SIG-M5 treated with dmso at 0.1 percent for 504 hours (cell line): ENCODE measurements around the gene MEGF11.

ENCODE experiments used
- DNase-seq: peaks from one replicate; lab custom pipeline; 2025; ENCODE audit not compliant: unreplicated experiment; lab: John Stamatoyannopoulos, UW

The MEGF11 gene

DNA sequence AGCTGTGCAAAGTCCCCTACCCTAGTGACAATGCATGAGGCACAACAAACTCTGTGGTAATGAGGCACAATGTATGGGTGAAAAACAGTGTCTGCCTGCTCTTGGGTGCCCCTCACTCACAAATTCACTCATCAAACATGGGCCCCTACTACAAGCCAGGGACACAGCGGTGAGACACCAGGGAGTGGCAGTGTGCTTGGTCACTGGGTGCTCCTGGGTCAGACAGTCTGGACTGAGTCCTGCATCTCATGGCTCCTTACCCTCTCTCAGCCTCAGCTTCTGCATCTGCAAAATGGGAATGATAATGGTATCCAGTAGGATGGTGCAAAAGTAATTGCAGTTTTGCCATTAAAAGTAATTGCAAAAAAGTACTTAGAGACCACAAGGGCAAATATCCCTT is 184.7 kb downstream of the MEGF11 start:
- DNase-seq = no peak

DNA sequence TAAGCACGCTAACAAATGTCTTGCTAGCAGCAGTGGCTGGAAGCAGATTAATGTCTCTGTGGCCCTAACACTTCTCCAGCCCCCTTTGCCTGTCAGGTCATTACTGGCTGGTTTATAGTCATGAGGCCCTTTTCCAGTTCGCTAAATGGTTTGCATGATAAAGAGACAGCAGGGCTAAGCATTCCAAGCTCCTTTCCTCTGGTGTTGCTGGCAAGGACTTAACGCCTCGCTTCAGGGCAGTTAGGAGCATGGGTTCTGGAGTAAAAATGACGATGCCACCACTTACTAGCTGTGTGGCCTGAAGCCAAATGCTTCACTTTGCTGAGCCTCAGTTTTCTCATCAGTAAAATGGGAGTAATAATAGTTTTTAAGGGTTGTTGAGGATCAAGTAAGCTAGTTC is 185.9 kb downstream of the MEGF11 start:
- no peak for DNase-seq

DNA sequence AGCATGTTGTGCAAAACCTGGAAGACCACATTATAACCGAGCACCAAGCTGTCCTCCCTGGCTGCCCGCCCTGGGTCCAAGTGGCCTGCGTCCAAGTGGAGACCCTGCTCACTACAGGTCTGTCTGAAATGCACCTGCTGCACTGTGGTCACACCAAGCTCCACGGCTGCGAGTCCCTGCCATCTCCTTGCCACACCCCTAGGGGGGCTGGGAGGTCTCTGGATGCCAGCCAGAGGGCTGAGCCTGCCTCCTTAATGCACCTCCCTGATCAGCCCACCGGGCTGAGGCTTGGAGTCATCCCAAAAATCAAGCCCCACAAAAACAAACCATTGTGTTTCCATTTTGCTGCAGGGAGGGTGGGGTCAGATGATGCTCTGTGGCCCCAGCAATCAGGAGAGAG is 187.1 kb downstream of the MEGF11 start:
- DNase-seq = no peak

DNA sequence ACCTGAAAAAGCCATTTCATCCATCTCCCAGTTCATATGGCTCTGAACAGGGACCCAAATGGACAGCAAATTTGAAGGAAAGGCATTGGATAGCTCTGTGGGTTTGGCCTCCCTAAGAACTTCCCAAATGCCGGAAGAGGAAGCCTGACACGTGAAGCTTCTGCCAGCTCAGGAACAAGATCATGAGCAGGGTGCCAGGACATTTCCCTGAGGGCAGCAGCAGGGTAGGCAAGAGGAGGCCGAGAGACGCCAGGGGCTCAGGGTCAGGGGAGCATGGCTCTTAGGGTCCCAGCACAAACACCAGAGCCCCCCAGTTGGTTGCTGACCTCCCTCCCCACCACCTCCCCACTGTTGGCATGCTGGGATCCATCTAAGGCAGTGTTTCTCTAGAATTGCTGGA is 187.5 kb downstream of the MEGF11 start:
- no peak for DNase-seq

DNA sequence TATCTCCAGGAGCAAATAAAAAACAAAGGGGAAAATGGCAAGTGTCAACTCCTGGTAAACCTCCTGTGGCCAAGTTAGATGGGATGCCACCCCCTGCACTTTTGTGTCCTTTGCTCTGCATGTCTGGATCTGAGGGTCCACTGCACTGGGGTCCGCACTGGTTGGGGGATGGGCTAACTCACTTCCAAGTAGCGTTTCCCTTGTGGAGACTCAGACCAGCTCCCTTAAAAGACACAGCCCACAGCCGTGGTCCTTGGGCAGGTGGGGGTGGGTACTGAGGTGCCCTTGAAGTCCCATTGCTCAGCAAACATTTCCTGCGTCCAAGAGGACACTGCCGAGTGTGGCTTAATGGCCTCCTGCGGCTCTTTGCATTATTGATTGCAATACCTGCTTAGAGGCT is 188.2 kb downstream of the MEGF11 start:
- DNase-seq = no peak

DNA sequence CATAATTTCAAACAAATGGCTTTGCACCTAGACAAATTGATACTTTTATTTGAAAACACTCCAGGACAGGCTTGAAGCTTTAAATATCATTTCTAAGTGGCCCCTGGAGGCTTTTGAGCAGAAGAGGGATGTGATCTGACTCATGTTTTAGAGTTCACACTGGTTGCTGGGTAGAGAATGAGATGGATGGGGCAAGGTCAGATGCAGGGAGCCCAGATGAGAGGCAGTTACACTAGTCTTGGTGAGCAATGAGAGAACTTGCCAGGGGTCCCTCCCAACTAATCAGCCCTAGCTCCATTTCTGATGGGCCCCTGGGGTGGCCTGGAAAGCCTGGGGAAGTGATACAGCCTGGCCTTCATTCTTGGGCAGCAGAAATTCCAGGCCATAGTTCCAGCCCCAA is 190.4 kb downstream of the MEGF11 start:
- no peak for DNase-seq

DNA sequence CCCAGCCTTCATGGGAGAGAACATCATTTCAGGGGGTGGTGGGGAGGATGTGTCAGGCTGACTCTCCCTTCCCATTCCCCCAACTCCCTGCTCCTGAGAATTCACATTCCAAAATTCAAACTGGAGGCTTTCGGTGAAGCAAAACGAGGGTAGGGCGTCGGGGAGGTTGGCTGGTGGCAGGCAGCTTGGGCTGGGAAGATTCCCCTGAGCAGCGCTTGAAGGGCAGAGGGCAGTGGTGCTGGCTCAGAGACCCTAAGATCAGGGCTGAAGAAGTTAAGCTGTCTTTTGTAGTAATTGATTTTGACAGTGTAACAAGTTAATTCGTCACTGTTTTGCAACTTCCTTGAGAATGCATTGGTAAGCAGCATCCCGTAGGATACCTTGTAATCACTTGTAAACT is 196.5 kb downstream of the MEGF11 start:
- DNase-seq = no peak

DNA sequence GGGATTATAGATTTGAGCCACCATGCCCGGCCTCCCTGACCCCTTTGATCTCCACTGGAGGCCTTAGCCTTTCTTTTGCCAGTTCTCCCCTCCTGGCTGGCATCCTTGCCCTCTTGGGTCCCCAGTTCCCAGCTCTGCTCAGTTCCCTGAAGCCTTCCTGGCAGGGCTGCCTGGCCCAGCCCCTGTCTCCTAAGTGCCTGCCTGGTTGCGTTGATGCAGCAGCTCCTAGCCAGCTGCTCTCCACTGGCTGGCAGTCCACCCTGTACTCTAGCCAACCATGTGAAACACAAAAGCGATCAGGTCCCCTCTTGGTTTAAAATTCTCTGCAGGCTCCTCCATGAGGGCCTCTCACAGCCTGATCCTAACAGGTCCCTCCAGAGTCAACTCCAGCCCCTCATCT is 199.6 kb downstream of the MEGF11 start:
- no peak for DNase-seq

DNA sequence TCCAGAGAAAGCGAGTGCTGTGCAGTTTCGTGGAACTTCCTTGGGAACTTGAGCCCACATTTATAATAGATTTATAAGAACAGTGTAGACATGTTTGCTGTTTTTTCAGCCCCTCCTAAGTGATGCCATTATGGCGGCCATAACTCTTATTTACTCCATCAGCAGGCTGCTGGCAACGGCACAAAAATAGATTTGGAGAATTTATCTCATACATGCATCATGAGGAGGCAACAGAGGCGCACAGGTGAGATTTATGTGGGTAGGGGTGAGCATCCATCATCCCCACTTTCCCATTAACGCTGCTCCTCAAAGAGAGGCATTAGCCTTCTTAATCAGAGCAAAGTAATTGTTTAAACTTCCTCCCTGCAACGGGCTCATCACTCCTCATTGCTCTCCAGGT is 201.7 kb downstream of the MEGF11 start:
- no peak for DNase-seq

DNA sequence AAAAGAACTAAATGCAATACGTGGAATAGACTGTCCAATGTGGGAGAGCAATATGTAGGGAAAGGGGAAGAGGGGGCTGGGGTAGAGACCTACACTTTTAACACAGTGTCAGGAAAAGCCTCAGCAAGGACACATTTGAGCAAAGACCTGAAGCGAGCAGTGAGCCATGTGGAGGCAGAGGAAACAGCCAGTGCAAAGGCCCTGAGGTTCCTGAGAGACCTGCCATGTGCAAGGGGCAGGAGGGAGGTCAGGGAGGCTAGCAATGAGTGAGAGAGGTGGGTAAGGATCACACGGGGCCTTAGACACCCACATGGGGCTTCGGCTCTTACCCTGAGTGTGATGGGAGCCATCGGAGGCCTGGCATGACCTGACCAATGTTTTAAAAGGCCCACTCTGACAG is 203.3 kb downstream of the MEGF11 start:
- no peak for DNase-seq

DNA sequence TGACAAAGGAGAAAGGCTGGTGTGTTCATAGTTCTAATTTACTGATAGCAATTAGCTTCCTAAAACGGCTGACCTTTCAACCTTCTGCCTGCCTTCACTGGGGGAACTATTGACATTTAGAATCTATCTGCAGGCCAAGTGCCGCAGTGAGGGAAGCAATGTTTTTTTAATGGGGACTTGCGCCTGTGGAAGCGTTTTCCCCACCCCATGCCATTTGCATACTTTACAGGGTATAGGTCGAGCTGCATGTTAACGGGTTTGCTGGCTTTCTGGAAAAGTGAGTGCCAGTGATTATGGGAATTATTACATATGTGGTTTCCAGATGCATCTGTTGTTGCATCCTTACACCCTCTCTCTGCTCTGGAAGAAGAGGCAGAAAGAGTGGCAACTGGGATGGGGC is 204.2 kb downstream of the MEGF11 start:
- no peak for DNase-seq

DNA sequence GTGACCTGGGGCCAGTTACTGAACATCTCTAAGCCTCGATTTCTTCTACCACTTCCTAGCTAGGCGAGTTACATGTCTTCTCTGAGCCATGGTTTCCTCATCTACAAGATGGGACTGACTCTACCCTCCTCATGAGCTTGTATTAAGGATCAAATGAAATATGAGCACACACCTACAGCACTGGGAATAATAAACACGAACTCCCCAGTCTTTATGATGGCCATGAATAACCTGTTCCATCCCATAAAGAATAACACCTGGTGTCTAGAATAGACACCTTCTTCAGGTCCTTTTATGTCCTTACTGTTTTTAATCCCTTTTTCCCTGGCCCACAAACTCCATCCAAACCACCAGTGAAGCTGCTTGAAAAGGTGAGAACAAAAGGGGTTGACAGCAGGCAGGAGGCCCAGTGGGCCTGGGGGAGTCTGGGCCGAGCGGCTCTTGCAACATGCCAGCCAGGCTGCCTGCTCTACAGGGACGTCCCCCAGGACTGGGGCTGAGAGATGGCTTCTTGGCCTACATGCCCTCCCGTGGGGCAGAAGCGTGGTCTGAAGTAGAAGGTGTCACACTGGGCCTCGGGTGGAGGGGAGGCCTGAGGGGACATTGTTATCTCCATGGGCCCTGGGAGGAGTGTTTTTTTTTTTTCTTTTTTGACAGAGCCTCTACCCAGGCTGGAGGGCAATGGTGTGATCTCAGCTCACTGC is 206.1 kb downstream of the MEGF11 start:
- DNase-seq = no peak

DNA sequence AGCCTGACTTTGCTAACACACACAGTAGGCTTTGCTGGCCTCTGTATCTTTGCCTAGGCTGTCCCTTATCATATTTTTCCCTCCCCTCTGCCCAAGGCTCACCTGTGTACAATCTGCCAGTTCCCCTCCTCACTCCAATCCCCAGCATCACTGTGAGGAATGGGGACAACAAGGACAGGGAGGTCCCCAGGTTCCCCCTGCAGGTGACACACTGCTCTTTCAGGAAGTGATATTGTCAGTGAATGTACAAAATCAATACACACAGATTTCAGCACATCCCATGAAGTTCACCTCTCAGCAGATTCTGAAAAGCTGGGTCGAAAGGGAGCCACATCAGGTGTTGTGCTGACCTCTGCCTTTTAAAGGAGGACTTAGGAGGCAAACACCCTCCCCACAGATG is 206.8 kb downstream of the MEGF11 start:
- no peak for DNase-seq

DNA sequence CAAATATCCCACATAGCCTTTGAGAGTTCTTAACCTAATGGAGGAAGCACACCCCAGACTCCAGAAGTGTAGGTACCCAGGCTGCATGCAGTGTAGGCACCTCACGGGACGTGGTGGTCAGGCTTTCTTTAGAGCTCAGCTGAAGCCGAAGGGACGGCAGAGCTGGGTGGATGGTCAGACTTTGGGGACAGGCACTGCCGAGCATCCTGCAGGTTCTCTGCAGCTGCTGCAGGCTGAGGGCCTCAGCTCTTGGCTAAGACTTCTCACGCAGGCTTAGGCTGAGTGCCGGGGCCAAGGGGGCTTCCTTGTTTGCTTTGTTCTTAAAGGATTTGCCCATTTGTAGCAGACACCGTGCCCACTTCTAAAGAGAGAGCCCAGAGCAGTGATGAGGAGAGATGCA is 207.2 kb downstream of the MEGF11 start:
- no peak for DNase-seq

DNA sequence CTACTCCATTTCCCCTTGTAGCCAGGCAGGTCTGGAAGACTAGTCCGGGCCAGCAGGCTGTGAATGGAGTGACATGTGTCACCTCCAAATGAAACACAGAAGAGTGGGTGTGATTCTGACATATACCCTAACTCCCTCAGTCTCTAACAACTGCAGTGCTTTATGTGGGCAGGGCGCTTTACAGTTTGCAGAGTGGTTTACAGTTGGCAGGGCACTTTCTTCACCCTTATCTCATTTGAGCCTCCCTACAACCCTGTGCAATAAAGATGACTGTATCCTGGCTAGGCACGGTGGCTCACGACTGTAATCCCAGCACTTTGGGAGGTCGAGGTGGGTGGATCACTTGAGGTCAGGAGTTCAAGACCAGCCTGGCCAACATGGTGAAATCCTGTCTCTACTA is 208.0 kb downstream of the MEGF11 start:
- no peak for DNase-seq

DNA sequence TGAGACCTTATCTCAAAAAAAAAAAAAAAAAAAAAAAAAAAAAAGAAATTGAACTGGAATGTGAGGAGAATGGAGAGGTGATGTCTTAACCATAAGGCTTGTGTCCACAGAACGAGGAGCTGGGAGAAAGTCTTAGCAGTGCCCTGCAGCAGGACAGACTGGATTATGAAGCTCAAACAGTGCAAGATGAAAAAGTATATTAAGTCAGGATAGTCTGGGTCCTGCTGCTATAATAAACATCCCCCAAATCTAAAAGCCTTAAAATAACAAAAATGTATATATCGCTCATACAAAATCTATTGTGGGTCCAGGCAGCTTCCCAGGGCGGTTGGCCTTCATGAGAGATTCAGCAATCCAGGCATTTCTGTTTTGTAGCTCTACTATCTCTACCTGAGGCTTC is 208.7 kb downstream of the MEGF11 start:
- DNase-seq = no peak

DNA sequence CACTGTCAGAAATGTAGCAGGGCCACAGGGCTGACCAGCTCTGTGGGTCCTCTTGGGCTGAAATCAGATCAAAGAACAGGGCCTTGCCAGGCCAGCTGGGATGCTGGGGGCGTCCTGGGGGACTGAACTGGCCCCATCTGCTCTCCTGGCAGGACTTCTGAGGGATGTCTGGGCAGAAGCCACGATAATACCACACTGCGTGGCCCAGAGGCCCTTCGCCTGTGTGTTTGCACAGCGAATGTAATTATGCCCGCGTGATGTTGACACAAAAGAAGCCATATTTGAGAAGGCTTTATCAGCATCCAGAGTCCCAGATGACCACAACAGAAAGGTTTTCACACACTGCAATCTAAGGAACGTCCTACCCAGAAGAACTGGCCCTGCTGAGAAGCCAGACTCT is 210.3 kb downstream of the MEGF11 start:
- no peak for DNase-seq

DNA sequence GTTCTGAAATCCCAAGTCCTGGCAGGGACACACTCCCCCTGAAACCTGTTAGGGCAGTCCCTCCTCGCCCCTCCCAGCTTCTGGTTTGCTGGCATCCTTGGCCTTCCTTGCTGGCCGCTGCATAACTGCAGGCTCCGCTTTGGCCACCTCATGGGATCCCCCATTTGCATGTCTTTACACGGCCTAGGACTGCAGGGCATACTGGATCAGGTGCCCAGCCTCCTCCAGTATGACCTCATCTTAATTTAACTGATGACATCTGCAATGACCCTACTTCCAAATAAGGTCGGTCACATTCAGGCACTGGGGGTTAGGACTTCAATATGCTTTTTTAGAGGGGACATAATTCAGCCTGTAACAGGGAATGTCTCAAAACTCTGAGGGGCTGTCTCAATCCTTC is 210.9 kb downstream of the MEGF11 start:
- DNase-seq = no peak

DNA sequence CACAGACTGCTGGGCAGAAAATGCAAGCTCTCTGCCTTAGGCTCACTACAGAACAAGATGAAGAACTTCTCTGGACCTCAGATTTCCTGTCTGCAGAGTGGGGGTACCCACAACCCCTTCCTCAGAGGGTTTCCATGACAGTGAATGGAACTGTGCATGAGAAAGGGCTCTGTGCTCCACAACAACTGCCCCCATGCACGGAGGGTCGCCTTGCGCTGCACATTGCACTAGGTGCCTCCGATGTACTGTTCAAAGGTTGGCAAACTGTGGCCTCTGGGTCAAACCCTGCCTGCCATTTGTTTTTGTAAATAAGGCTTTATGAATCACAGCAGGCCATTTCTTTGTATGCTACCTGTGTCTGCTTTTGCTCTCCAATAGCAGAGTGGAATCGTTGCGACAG is 212.3 kb downstream of the MEGF11 start:
- DNase-seq = no peak

DNA sequence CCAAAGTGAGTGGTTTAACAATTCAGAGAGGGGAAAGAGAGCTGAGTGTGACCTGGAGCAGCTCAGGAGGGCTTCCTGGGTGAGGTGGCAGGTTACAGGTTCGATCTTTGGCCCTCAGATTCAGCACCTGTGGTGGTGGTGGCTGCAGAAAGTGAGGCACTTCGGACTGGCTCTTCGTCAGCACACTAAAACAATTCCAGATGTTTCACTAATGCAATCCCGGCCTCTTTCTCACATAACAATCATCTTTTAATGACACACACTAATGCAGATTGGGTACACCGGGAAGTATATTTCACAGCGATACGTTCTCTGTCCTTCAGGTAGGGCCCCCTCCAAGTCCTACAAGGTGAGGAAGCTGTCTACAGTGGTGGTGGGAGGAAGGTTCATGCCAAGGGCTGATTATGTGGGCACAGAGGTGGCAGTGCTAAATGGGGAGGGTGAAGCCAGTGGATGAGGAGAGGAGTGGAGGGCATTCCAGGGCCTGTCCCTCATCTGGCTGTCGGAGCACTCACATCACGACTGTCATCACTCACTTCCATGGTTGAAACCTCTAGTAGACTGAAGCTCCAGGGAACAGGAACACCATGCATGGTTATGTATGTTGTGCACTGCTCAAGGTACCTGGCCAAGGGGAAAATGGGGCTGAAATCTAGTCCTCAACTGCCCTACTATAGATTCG is 213.2 kb downstream of the MEGF11 start:
- DNase-seq = no peak

DNA sequence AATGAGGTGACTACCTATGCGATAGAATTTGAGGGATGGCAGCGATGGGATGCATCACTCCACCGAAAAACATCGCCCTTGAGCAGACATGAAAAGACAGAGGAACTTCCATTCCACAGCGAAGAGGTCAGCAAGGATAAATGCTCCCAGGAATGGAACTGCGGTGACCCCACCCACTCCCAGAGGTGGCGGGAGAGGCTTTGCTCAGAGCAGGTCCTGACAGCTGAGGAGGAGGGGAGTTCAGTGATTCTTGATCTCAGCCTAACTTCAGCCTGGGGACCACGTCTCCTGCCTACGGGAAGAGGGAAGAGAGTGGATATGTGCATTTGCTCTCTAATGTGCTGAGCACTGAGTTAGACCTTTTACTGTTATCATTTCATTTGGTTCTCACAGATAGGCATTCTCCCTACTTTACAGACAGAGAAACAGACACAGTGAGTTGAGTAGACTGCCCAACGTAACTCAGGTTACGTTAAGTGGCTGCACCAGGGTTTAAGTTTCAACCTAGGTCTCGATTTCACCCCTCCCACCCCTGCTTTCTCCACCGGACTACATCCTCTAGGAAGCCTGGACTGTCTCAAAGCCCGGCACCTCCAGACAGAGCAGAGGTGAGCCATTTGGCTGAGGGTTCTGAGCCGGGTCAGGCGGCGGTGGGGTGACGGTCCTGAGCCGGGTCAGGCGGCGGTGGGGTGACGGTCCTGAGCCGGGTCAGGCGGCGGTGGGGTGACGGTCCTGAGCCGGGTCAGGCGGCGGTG is 214.3 kb downstream of the MEGF11 start:
- no peak for DNase-seq

DNA sequence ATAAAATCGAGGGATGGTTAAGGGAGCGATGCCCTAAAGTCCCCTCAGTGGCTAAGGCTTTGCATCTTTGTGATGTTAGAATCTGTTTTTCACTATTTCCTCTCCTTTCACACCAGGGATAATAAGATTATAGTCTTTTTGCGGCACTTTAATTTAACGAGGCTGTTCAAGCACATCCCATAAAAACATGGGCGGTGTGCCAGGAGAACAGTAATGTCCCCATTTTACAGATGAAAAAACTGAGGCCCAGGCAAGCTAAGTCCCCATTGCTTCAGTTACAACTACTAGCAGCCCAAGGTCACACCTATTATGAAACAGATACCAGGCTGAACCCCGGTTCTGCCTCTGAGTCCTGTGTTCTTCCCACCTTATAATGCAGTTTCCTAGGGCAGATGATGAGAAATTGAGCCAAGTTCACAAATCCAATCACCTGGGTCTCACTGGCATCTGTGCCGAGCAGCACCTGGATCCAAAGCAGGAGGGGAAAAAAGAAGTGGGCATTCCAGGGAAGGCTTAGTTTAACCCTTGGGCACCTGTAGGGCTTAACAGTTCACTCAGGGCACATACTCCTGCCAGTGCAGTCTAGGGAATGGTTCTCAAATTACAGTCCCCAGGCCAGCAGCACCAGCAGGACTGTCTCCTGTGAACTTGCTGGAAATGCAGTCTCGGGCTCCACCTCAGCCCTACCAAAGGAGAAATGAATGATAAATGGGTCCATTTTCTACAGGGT is 215.0 kb downstream of the MEGF11 start:
- no peak for DNase-seq
